OCI-LY7 (cell line): ENCODE data around the gene DDI1. TPM values are rescaled to one million over a fixed set of nuclear protein-coding genes. Genes with fewer than 3 reads are reported as not detected.
A peak's percentile ranks its signal among the peaks of the same experiment; 100 is the strongest.

Source experiments
- Bru-seq: library from RNA; stranded (reverse); fragments of 400-500 nt; gene quantifications from one replicate; lab custom pipeline; 2021; lab: Mats Ljungman, UMichigan
- BruChase-seq, 2 experiments: library from RNA; stranded (reverse); fragments of 400-500 nt; gene quantifications; one replicate each; lab custom pipeline; 2021; lab: Mats Ljungman, UMichigan
- BruUV-seq: library from RNA; stranded (reverse); fragments of 400-500 nt; replicated peaks from 2 replicates; lab custom pipeline; 2021; lab: Mats Ljungman, UMichigan
- CTCF ChIA-PET: fragments of 300-600 bp; sonication (Branson Sonifier 250); formaldehyde crosslinking; loops from one replicate; lab custom pipeline; 2022; ENCODE audit warnings: antibody characterized with exemption; ENCODE audit not compliant: unreplicated experiment; lab: Charles Lee
- POLR2A ChIA-PET: fragments of 300-600 bp; sonication (Branson Sonifier 250); formaldehyde crosslinking; loops from one replicate; lab custom pipeline; 2022; ENCODE audit warnings: antibody characterized with exemption; lab: Charles Lee
- DNase-seq: peaks from one replicate; pipeline ENCODE4 v3.0.0-alpha.2; 2015; ENCODE audit warnings: low spot score
- H2AFZ ChIP-seq: fragments of 200-600 bp; sonication (generic), shearing (Covaris generic); 2 replicates; pipeline ENCODE4 v1.6.1; 2014; ENCODE audit warnings: mild to moderate bottlenecking, antibody characterized with exemption, low read length, moderate library complexity
- H3K27ac ChIP-seq: fragments of 200-600 bp; sonication (generic); 2 replicates; pipeline ENCODE4 v1.5.1; 2014; ENCODE audit warnings: mixed run types, low read depth, mild to moderate bottlenecking, moderate library complexity, low read length, inconsistent platforms; ENCODE audit not compliant: poor library complexity, severe bottlenecking
- H3K36me3 ChIP-seq: fragments of 200-600 bp; sonication (generic); 2 replicates; pipeline ENCODE4 v1.6.1; 2014; ENCODE audit warnings: mild to moderate bottlenecking, antibody characterized with exemption, low read length, moderate library complexity, mixed read lengths; ENCODE audit not compliant: insufficient read depth
- H3K4me1 ChIP-seq: fragments of 200-600 bp; sonication (generic); 2 replicates; pipeline ENCODE4 v1.5.1; 2014; ENCODE audit warnings: mild to moderate bottlenecking, low read length; ENCODE audit not compliant: insufficient read depth, poor library complexity, severe bottlenecking
- H3K4me2 ChIP-seq: fragments of 200-600 bp; sonication (generic); 2 replicates; pipeline ENCODE4 v1.6.1; 2014; ENCODE audit warnings: mild to moderate bottlenecking, low read length
- H3K4me3 ChIP-seq: fragments of 200-600 bp; sonication (generic); 2 replicates; pipeline ENCODE4 v1.5.1; 2014; ENCODE audit warnings: mild to moderate bottlenecking, low read depth, low read length; ENCODE audit not compliant: poor library complexity, severe bottlenecking
- H3K79me2 ChIP-seq: fragments of 200-600 bp; sonication (generic); 2 replicates; pipeline ENCODE4 v1.6.1; 2016; ENCODE audit warnings: low read depth, mild to moderate bottlenecking, low read length, moderate library complexity, mixed read lengths; ENCODE audit not compliant: insufficient read depth
- H3K9me2 ChIP-seq: fragments of 200-600 bp; sonication (generic); 2 replicates; pipeline ENCODE4 v1.6.1; 2016; ENCODE audit warnings: mild to moderate bottlenecking, low read length, mixed read lengths; ENCODE audit not compliant: insufficient read depth
- H3K9me3 ChIP-seq: fragments of 200-600 bp; sonication (generic); 2 replicates; pipeline ENCODE4 v1.6.1; 2014; ENCODE audit warnings: mild to moderate bottlenecking, mixed run types, low read length, mixed read lengths
- H4K20me1 ChIP-seq: fragments of 200-600 bp; sonication (generic); 2 replicates; pipeline ENCODE4 v1.6.1; 2014; ENCODE audit warnings: mild to moderate bottlenecking, antibody characterized with exemption, low read length, moderate library complexity, mixed read lengths; ENCODE audit not compliant: insufficient read depth
- EZH2phosphoT487 ChIP-seq: fragments of 200-600 bp; sonication (generic); IDR thresholded peaks from 2 replicates; pipeline ENCODE4 v1.6.1; 2018; ENCODE audit warnings: low read depth, borderline replicate concordance, mild to moderate bottlenecking, mixed run types, antibody characterized with exemption, low read length, moderate library complexity, mixed read lengths
- intact Hi-C: fragments of 100-400 bp; cut with micrococcal nuclease; formaldehyde crosslinking; loops from one replicate; pipeline ENCODE4 v1.10.0; 2022; ENCODE audit not compliant: unreplicated experiment
- long read RNA-seq: library from polyadenylated mRNA; stranded (forward); transcript quantifications from one replicate; pipeline ENCODE4 v2.0.0, GENCODE V29; 2022
- total RNA-seq, 2 experiments: library from RNA; depleted of rRNA in 1 of 2; stranded (reverse); fragments of >200 nt in 1 of 2; shearing (Covaris generic) in 1 of 2; gene quantifications; 2 replicates each; pipeline ENCODE4 v1.2.3, GENCODE V29; 2014 to 2022
- TF ChIP-seq, protein P1 (sequence below): fragments of 200-600 bp; sonication (generic); conservative IDR thresholded peaks from 2 replicates; pipeline ENCODE4 v1.5.1; 2014; ENCODE audit warnings: mild to moderate bottlenecking, antibody characterized with exemption, low read length, moderate library complexity, mixed read lengths

DDI1 gene
- total RNA-seq (2014; rRNA removed; shearing (Covaris generic)) (not detected in 2 replicates), total RNA-seq (2022) (not detected in 2 replicates), Bru-seq, nascent RNA (percentile 9 among the genes with signal in this experiment), BruChase-seq, experiment 1, labeled RNA remaining after a 6-hour chase (not detected), BruChase-seq, experiment 2, labeled RNA remaining after a 2-hour chase (not detected)
- long read RNA-seq, result 0 reads

DNA sequence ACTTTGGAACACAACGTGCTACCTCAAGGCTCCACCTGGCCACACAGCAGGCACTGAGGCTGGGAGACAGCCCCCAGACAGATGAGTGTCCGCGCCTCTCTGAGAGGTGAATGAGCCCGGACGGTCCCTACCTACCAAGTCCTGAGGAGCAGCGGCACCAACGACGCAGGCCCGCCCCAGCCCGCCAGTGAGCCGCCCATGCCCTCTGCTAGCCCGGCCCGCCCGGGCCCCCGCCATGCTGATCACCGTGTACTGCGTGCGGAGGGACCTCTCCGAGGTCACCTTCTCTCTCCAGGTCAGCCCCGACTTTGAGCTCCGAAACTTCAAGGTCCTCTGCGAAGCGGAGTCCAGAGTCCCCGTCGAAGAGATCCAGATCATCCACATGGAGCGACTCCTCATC is at the start of gene DDI1:
Gene DDI1 (plus strand): TSS at position 53 of the 400 bp plus-strand sequence. CDS start 183 bp downstream, at position 236.
- no peak within 1 kb of the TSS for H3K27ac ChIP-seq
- no peak within 1 kb of the TSS for H2AFZ ChIP-seq
- H3K4me3 ChIP-seq, result no peak within 1 kb of the TSS
- no peak for TF ChIP-seq EZH2phosphoT487
- TF ChIP-seq, protein P1, sequence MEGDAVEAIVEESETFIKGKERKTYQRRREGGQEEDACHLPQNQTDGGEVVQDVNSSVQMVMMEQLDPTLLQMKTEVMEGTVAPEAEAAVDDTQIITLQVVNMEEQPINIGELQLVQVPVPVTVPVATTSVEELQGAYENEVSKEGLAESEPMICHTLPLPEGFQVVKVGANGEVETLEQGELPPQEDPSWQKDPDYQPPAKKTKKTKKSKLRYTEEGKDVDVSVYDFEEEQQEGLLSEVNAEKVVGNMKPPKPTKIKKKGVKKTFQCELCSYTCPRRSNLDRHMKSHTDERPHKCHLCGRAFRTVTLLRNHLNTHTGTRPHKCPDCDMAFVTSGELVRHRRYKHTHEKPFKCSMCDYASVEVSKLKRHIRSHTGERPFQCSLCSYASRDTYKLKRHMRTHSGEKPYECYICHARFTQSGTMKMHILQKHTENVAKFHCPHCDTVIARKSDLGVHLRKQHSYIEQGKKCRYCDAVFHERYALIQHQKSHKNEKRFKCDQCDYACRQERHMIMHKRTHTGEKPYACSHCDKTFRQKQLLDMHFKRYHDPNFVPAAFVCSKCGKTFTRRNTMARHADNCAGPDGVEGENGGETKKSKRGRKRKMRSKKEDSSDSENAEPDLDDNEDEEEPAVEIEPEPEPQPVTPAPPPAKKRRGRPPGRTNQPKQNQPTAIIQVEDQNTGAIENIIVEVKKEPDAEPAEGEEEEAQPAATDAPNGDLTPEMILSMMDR, result no peak
- no peaks in the 10 kb centered on the region for H3K79me2 ChIP-seq
- no peaks in the 10 kb centered on the region for H3K4me1 ChIP-seq
- H3K9me3 ChIP-seq, result no peaks in the 10 kb centered on the region
- no peak for DNase-seq
- no peak within 1 kb of the TSS for H3K4me2 ChIP-seq
- no TSS peak for BruUV-seq
- intact Hi-C loops, result no loop called here
- H3K9me2 ChIP-seq, result no peaks in the 10 kb centered on the region
- H4K20me1 ChIP-seq, result no peaks in the 10 kb centered on the region
- no peaks in the 10 kb centered on the region for H3K36me3 ChIP-seq
- ChIA-PET POLR2A (no interaction called here), CTCF (no interaction called here)

DNA sequence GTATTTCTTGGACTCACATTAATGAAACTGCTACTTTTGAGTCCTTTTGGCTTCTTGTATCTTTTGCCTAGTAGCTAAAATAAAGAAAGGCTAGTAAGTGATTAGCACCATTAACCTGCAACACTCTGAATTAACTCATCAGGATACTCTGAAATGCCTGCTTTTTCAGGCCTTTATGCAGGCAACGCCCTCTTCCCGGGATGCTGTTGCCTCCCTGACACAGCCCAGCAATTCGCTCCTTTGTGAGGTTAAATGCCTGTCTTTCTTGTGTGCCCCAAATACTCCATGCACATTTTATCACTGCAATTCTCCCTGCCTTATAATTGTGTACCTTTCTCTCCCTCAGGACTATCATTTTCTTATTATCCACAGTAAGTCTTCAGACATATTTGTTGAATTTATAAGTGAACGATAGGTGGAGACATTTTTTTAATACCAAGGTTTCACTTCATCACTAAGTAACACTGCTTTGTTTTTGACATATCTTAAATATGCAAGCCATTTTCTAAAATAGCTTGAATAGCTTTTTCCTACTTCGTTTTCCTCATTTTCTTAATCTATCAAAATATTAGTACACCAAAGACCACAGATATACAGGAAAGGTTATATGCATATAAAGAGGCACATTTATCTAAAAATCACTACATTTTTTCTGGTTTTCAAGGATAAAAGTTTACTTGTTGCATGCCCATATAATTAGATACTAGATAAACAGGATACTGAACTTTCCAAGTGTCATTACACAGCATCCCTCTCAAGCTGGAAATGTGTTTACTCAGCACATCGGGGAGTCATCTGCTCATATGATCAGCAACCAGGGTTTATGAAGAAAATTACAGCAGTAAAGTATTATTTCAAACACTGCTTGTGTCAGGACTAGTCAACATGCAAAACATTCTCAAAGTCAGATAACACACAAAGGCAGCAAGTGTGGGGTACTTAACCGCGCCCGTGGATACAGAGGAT is 48.5 kb upstream of the DDI1 start:
- Histone ChIP-seq H2AFZ (no peak overlapping the region), H3K9me2 (no peaks in the 10 kb centered on the region), H3K4me2 (no peak overlapping the region), H3K36me3 (no peaks in the 10 kb centered on the region), H3K79me2 (no peaks in the 10 kb centered on the region), H3K27ac (no peak overlapping the region), H3K4me1 (no peaks in the 10 kb centered on the region), H4K20me1 (no peaks in the 10 kb centered on the region), H3K4me3 (no peak overlapping the region), H3K9me3 (no peaks in the 10 kb centered on the region)
- no TSS peak for BruUV-seq
- TF ChIP-seq, protein P1, result peak; percentile 65
- no peak for TF ChIP-seq EZH2phosphoT487
- POLR2A ChIA-PET, result interaction anchor here (0.7 to 1.5 kb wide), 4 partner anchors 8 to 33 kb away, joined by 3 to 4 read pairs (median 4); no protein-coding TSS in a partner anchor
- intact Hi-C loops, result no loop called here
- CTCF ChIA-PET, result no interaction called here
- no peak for DNase-seq
